AG10803 (cell line): ENCODE data around the gene CLSTN2.

Experiments used
- DNase-seq: peaks from one replicate; pipeline ENCODE4 v3.0.0; 2010; ENCODE audit warnings: low read depth
- H3K4me3 ChIP-seq: 2 replicates; pipeline ENCODE4 v1.5.1; 2011; ENCODE audit warnings: mild to moderate bottlenecking, low read length, control low read depth
- CTCF ChIP-seq: conservative IDR thresholded peaks from 2 replicates; pipeline ENCODE4 v1.5.1; 2011; ENCODE audit warnings: mild to moderate bottlenecking, low read length, control low read depth, inconsistent platforms

Gene CLSTN2

GRCh38 chr3:140117096-140117526 lies 182.1 kb downstream of the CLSTN2 start:
- no peak for DNase-seq
- H3K4me3 ChIP-seq: no peak overlapping the region
- TF ChIP-seq CTCF: no peak

DNA sequence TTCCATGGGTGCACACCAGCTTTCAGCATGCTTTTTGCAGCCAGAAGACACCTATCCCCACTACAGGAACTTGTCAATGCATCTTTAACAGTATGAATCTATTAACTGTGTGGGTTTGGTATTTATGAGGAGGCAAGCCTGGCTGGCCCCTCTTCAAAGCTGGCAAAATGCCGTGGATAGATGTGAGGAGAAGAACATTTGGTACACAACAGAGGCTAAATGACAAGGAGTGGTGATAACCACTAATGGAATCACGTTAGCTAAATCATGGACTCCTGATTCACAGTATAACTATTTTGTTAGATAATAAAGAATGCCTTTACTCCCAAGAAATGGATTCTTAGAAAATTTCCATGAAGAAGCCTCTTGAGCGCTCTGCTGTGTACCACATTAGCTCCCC lies 187.2 kb downstream of the CLSTN2 start:
- DNase-seq: no peak
- no peak for TF ChIP-seq CTCF
- H3K4me3 ChIP-seq: no peak overlapping the region

DNA sequence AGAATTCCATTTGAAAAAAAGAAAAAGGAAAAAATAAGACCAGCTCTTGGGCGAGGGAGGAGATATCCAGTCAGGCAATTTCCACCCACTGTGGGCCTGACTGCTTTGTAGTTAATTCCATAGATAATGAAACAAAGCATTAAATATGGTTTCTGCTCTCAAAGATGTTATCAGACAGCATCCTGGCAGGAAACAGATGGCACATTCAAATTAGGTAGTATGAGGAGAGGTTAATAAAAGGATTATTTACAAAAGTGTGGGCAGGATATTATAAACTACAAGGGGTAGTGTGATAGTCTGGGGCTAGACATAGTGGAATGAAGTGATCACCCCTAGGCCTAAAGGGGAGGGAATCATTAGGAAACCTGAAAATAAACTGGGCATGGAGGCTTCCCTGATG lies 193.2 kb downstream of the CLSTN2 start:
- H3K4me3 ChIP-seq: no peak overlapping the region
- no peak for TF ChIP-seq CTCF
- DNase-seq: no peak

- no peak overlapping the region for H3K4me3 ChIP-seq
- TF ChIP-seq CTCF: peak; percentile 71
- DNase-seq: peak; percentile 28
Measured at GRCh38 chr3:140128631-140129030, 193.6 kb downstream of the CLSTN2 start.

DNA sequence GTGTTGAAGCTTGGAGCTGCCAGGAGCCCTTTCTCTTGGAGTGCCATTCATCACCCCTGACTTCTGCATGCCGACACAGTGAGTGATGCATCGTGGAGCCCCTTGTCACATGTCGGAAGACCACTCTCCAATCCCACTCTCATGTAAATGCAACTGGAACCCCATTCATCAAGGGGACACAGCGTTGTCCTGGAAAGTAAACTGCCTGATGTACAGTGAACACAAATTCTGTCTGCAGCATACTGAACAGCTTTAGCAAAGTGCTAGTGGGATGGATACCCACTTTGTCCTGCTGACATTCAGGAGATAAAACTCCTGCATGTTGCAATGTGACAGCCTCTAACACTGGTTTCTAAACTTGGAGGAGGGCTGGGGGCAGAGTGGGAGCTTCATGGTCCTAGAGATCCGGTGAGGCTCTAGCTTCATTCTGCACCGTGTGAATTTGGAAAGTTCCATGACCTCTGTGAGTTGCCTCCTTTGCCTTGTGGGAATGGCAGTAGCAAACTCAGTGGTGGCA lies 194.8 kb downstream of the CLSTN2 start:
- H3K4me3 ChIP-seq: no peak overlapping the region
- TF ChIP-seq CTCF: no peak
- DNase-seq: no peak

- no peak for TF ChIP-seq CTCF
- no peak for DNase-seq
- H3K4me3 ChIP-seq: no peak overlapping the region
Measured at GRCh38 chr3:140131895-140132294, 196.9 kb downstream of the CLSTN2 start.

GRCh38 chr3:140134231-140134965 lies 199.4 kb downstream of the CLSTN2 start:
- DNase-seq: no peak
- no peak for TF ChIP-seq CTCF
- H3K4me3 ChIP-seq: no peak overlapping the region
